Measurements from ENCODE around the gene GAST. TPM values are rescaled to one million over a fixed set of nuclear protein-coding genes. Genes with fewer than 3 reads are reported as not detected.

Gene GAST
- total and polyA plus RNA-seq, 2 donors = 5.0 to 77.6 TPM

DNA sequence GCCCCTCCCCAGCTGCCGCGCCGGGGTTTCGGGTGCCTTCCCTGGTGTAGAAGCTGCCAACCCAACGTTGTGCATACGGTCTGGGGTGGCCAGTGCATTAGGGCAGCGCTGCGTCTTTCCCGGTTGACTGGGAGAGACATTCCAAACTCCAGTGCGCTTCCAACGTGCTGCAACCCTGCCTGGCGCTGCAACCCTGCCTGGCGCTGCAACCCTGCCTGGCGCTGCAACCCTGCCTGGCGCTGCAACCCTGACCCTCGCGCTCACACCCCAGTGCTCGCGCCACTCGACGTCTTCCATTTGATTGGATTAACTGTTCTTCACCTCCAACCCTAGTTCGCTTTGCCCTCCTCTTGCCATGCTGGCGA lies 22.8 kb downstream of the GAST start:
- peaks cover 0 to 21% of the 10 kb centered on the region in 2 donors for H3K4me1 ChIP-seq (ENCODE audit: control insufficient read depth in 2 of 2, insufficient read depth in 2 of 2, low read length in 2 of 2)

DNA sequence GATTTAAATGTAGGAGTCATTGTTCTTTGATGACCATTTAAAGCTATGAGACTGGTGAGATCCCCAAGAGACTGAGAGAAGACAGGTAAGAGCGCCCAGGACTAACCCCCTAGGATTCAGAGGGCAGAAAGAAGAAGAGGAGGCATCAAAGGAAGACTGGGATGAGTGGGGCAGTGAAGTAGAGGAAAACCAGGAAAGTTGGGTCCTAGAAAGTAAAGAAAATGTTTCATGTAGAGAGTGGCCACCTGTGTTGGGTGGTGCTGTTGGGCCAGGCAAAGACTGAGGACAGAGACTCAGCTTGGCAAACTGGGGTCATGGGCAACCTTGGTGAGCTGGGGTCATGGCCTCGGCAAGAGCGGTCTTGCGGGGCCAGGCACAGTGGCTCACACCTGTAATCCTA lies 23.6 kb downstream of the GAST start:
- H3K27me3 ChIP-seq (ENCODE audit: control insufficient read depth in 2 of 2, insufficient read depth in 1 of 2, low read length in 1 of 2) = peaks cover 47 to 72% of the 10 kb centered on the region in 2 donors
- H3K4me3 ChIP-seq (ENCODE audit: low read length in 2 of 2) = no peak overlapping the region
- 94% methylated on average over 4 of the region's 4 CpGs for WGBS
- DNase-seq (ENCODE audit: low read depth in 6 of 9, low spot score in 9 of 9) = no peak
- peaks cover 0 to 21% of the 10 kb centered on the region in 2 donors for H3K4me1 ChIP-seq (ENCODE audit: control insufficient read depth in 2 of 2, insufficient read depth in 2 of 2, low read length in 2 of 2)
- no peak overlapping the region for H3K27ac ChIP-seq (ENCODE audit: low read depth in 1 of 2, low read length in 1 of 2)
- no peaks in the 10 kb centered on the region for H3K36me3 ChIP-seq (ENCODE audit: control insufficient read depth in 2 of 2, insufficient read depth in 2 of 2, low read length in 1 of 2)
- H3K9me3 ChIP-seq (ENCODE audit: control insufficient read depth in 2 of 2, insufficient read depth in 1 of 2, low read length in 1 of 2) = no peaks in the 10 kb centered on the region

More for the DNA sequence above, 22.8 kb downstream of the GAST start:
- DNase-seq (ENCODE audit: low read depth in 6 of 9, low spot score in 9 of 9) = no peak
- Histone ChIP-seq H3K27me3 (ENCODE audit: control insufficient read depth in 2 of 2, insufficient read depth in 1 of 2, low read length in 1 of 2) (peaks cover 47 to 80% of the 10 kb centered on the region in 2 donors), H3K36me3 (ENCODE audit: control insufficient read depth in 2 of 2, insufficient read depth in 2 of 2, low read length in 1 of 2) (no peaks in the 10 kb centered on the region), H3K9me3 (ENCODE audit: control insufficient read depth in 2 of 2, insufficient read depth in 1 of 2, low read length in 1 of 2) (no peaks in the 10 kb centered on the region), H3K4me3 (ENCODE audit: low read length in 2 of 2) (peak overlapping the region; percentile 10 to 29), H3K27ac (ENCODE audit: low read depth in 1 of 2, low read length in 1 of 2) (no peak overlapping the region)
- WGBS = 9% methylated on average over 23 of the region's 23 CpGs

DNA sequence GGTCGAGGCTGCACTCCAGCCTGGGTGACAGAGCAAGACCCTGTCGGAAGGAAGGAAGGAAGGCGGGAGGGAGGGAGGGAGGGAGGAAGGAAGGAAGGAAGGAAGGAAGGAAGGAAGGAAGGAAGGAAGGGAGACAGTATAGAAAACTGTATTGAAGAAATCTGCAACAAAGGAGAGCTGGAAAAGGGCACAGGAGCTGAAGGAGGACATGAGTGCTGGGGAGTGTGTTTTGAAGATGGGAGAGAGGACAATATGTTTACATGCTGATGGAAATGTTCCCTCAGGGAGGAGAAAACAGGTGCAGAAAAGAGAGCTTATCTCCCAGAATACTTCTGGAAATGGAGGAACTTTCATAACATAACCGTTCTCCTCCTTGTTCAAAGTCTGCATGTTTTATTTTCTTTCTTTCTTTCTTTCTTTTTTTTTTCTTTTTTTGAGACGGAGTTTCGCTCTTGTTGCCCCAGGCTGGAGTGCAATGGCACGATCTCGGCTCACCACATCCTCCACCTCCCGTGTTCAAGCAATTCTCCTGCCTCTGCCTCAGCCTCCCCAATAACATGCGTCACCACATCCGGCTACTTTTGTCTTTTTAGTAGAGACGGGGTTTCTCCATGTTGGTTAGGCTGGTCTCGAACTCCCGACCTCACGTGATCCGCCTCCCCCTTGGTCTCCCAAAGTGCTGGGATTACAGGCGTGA lies 25.0 kb downstream of the GAST start:
- H3K36me3 ChIP-seq (ENCODE audit: control insufficient read depth in 2 of 2, insufficient read depth in 2 of 2, low read length in 1 of 2) = no peaks in the 10 kb centered on the region
- no peak overlapping the region for H3K4me3 ChIP-seq (ENCODE audit: low read length in 2 of 2)
- no peaks in the 10 kb centered on the region for H3K9me3 ChIP-seq (ENCODE audit: control insufficient read depth in 2 of 2, insufficient read depth in 1 of 2, low read length in 1 of 2)
- WGBS = 75% methylated on average over 17 of the region's 17 CpGs
- no peak for DNase-seq (ENCODE audit: low read depth in 6 of 9, low spot score in 9 of 9)
- H3K27me3 ChIP-seq (ENCODE audit: control insufficient read depth in 2 of 2, insufficient read depth in 1 of 2, low read length in 1 of 2) = peaks cover 45 to 58% of the 10 kb centered on the region in 2 donors
- H3K4me1 ChIP-seq (ENCODE audit: control insufficient read depth in 2 of 2, insufficient read depth in 2 of 2, low read length in 2 of 2) = peaks cover 0 to 21% of the 10 kb centered on the region in 2 donors
- H3K27ac ChIP-seq (ENCODE audit: low read depth in 1 of 2, low read length in 1 of 2) = no peak overlapping the region

DNA sequence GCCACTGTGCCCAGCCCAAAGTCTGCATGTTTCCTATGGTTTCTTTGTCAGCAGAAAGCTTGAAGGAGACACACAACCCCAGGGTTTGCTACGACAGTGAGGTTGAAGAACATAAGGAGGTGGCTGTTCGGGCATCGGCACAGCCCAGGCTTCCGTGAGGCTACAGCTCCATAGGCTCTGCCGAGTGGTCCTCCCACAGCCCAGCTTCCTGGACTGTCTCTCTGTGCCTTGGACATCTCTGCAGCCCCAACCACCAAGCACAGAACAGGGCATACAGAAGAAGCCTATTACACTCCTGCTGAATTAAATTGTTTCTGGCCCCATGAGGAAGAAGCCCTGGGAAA lies 25.5 kb downstream of the GAST start:
- 55% methylated on average over 5 of the region's 5 CpGs for WGBS
- no peaks in the 10 kb centered on the region for H3K36me3 ChIP-seq (ENCODE audit: control insufficient read depth in 2 of 2, insufficient read depth in 2 of 2, low read length in 1 of 2)
- peaks cover 40 to 53% of the 10 kb centered on the region in 2 donors for H3K27me3 ChIP-seq (ENCODE audit: control insufficient read depth in 2 of 2, insufficient read depth in 1 of 2, low read length in 1 of 2)
- no peak for DNase-seq (ENCODE audit: low read depth in 6 of 9, low spot score in 9 of 9)
- H3K9me3 ChIP-seq (ENCODE audit: control insufficient read depth in 2 of 2, insufficient read depth in 1 of 2, low read length in 1 of 2) = no peaks in the 10 kb centered on the region
- no peak overlapping the region for H3K4me3 ChIP-seq (ENCODE audit: low read length in 2 of 2)
- H3K4me1 ChIP-seq (ENCODE audit: control insufficient read depth in 2 of 2, insufficient read depth in 2 of 2, low read length in 2 of 2) = peaks cover 0 to 21% of the 10 kb centered on the region in 2 donors
- no peak overlapping the region for H3K27ac ChIP-seq (ENCODE audit: low read depth in 1 of 2, low read length in 1 of 2)

DNA sequence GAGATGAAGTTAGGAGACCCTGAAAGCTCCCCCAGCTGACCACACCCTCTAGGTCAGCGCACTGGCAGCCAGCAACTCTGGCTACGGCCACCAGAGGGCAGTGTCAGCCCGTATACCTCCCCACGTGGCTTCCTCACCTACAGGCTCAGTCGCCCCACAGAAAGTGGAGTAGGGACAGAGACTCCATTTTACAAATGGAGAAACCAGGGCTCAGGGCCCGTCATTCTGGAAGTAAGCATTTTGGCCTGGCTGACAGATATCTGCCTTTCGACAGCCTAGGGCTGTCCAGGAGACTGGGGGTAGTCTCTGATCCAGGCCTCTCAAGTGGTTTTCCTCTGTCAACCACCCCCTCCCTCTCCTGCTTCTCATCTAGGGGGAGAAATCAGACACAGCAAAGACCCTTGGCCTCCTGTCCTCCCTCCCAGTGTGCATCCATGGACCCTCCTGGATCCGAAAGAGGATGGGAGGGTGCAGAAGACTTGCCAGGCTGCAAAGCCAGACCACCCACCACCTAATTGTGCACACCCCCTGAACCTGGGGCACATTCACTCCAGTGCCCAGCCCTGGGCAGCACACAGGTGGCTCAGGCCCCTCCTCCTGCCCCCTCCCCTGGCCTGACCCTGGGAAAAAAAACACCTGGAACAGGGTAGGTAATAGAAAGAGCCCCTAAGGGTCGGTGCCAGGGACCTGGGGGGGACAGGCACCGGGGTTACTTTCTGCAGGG lies 26.1 kb downstream of the GAST start:
- peak; percentile 56 to 89 (median 75) for DNase-seq (ENCODE audit: low read depth in 6 of 9, low spot score in 9 of 9)
- WGBS = 34% methylated on average over 10 of the region's 10 CpGs
- no peaks in the 10 kb centered on the region for H3K9me3 ChIP-seq (ENCODE audit: control insufficient read depth in 2 of 2, insufficient read depth in 1 of 2, low read length in 1 of 2)
- no peak overlapping the region for H3K4me3 ChIP-seq (ENCODE audit: low read length in 2 of 2)
- H3K4me1 ChIP-seq (ENCODE audit: control insufficient read depth in 2 of 2, insufficient read depth in 2 of 2, low read length in 2 of 2) = peaks cover 0 to 21% of the 10 kb centered on the region in 2 donors
- H3K36me3 ChIP-seq (ENCODE audit: control insufficient read depth in 2 of 2, insufficient read depth in 2 of 2, low read length in 1 of 2) = no peaks in the 10 kb centered on the region
- H3K27ac ChIP-seq (ENCODE audit: low read depth in 1 of 2, low read length in 1 of 2) = no peak overlapping the region
- peaks cover 36 to 47% of the 10 kb centered on the region in 2 donors for H3K27me3 ChIP-seq (ENCODE audit: control insufficient read depth in 2 of 2, insufficient read depth in 1 of 2, low read length in 1 of 2)

DNA sequence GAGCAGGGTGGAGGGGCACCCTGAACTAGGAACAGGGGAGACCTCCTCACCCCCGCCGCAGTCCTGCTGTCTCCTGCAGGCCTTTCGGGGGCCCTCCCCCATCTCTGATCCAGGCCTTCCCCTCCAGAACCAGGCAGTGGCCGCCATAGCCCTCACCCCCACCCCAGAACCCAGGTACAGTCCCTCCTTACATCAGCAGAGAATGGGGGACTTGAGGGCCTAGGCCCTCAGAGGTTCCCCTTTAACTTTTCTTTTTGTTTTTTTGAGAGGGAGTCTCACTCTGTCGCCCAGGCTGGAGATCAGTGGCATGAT lies 26.6 kb downstream of the GAST start:
- Histone ChIP-seq H3K36me3 (ENCODE audit: control insufficient read depth in 2 of 2, insufficient read depth in 2 of 2, low read length in 1 of 2) (no peaks in the 10 kb centered on the region), H3K4me1 (ENCODE audit: control insufficient read depth in 2 of 2, insufficient read depth in 2 of 2, low read length in 2 of 2) (peaks cover 0 to 21% of the 10 kb centered on the region in 2 donors), H3K27ac (ENCODE audit: low read depth in 1 of 2, low read length in 1 of 2) (no peak overlapping the region), H3K4me3 (ENCODE audit: low read length in 2 of 2) (no peak overlapping the region), H3K27me3 (ENCODE audit: control insufficient read depth in 2 of 2, insufficient read depth in 1 of 2, low read length in 1 of 2) (peaks cover 31 to 42% of the 10 kb centered on the region in 2 donors), H3K9me3 (ENCODE audit: control insufficient read depth in 2 of 2, insufficient read depth in 1 of 2, low read length in 1 of 2) (no peaks in the 10 kb centered on the region)
- 98% methylated on average over 5 of the region's 5 CpGs for WGBS
- no peak for DNase-seq (ENCODE audit: low read depth in 6 of 9, low spot score in 9 of 9)

DNA sequence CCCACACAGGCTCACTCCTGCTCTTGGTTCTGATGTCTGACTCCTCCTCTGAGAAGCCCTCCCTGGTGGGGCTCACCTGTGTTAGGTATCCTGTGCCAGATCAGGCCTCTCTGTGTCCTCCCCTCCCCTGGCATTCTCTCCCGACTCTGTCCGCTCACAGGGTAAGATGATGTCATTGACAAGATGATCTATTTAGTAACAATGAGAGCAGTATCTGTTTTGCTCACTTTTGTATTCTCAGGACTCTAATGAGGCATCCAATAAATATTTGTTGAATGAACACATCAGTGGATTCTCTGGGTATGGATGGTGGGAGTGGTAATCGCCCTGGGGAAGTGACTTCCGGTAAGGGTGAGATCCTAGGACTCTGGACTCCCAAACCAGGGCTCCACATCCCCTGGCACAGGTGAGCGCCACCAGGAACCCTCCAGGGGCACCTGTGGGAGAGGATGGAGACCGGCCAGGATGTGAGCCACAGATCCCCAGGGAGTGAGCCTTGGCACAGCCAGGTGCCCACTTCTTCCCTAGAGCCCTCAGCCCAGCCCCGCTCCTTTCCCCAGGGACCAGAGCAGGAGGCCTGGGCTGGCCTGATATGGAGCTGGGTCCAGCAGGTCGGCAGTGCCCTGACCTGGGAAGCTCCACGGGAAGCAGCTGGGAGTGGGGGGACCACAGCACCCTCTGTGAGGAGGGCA lies 27.7 kb downstream of the GAST start:
- Histone ChIP-seq H3K36me3 (ENCODE audit: control insufficient read depth in 2 of 2, insufficient read depth in 2 of 2, low read length in 1 of 2) (no peaks in the 10 kb centered on the region), H3K27ac (ENCODE audit: low read depth in 1 of 2, low read length in 1 of 2) (no peak overlapping the region), H3K9me3 (ENCODE audit: control insufficient read depth in 2 of 2, insufficient read depth in 1 of 2, low read length in 1 of 2) (no peaks in the 10 kb centered on the region), H3K4me3 (ENCODE audit: low read length in 2 of 2) (no peak overlapping the region), H3K4me1 (ENCODE audit: control insufficient read depth in 2 of 2, insufficient read depth in 2 of 2, low read length in 2 of 2) (peaks cover 0 to 11% of the 10 kb centered on the region in 2 donors), H3K27me3 (ENCODE audit: control insufficient read depth in 2 of 2, insufficient read depth in 1 of 2, low read length in 1 of 2) (peaks cover 21 to 31% of the 10 kb centered on the region in 2 donors)
- 93% methylated on average over 9 of the region's 9 CpGs for WGBS
- no peak for DNase-seq (ENCODE audit: low read depth in 6 of 9, low spot score in 9 of 9)

DNA sequence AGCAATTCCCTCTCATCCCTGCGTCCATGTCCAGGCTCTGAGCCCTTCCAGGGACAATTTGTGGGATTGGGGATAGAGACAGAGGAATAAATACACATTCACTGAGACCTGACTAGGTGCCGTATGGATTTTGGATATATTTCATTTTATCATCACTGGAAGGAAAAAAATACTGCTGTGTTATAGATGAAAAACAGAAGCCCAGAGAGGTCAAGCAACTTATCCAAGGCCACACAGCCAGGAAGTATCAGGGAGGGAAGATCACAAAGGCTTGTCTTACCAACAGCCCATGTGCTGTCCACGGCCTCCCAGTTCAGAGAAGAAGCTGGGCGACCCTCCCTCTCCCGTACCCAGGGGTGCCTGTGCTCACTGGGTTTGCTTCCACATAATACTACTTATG lies 28.4 kb downstream of the GAST start:
- no peaks in the 10 kb centered on the region for H3K36me3 ChIP-seq (ENCODE audit: control insufficient read depth in 2 of 2, insufficient read depth in 2 of 2, low read length in 1 of 2)
- H3K4me1 ChIP-seq (ENCODE audit: control insufficient read depth in 2 of 2, insufficient read depth in 2 of 2, low read length in 2 of 2) = peaks cover 0 to 6% of the 10 kb centered on the region in 2 donors
- peaks cover 15 to 24% of the 10 kb centered on the region in 2 donors for H3K27me3 ChIP-seq (ENCODE audit: control insufficient read depth in 2 of 2, insufficient read depth in 1 of 2, low read length in 1 of 2)
- DNase-seq (ENCODE audit: low read depth in 6 of 9, low spot score in 9 of 9) = no peak
- no peak overlapping the region for H3K27ac ChIP-seq (ENCODE audit: low read depth in 1 of 2, low read length in 1 of 2)
- WGBS = 99% methylated on average over 5 of the region's 5 CpGs
- no peak overlapping the region for H3K4me3 ChIP-seq (ENCODE audit: low read length in 2 of 2)
- H3K9me3 ChIP-seq (ENCODE audit: control insufficient read depth in 2 of 2, insufficient read depth in 1 of 2, low read length in 1 of 2) = no peaks in the 10 kb centered on the region

DNA sequence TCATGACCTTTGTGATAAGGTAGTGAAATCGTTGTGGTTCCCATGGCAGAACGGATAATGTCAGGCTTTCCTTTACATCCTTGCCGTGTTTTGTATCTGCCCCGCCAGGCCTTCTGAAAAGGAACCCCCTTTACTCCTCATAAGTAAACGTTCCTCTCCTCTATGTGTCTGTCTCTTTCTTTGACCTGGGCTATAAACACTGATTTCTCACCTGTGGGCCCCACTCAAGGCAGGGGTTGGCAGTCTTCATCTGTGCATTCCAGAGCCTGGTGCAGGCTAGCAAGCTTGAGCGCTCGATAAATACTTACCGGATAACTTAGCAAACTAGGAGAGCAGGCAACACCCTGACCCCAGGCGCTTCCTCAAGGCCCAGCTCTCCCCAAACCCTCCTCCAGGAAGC lies 29.6 kb downstream of the GAST start:
- 92% methylated on average over 9 of the region's 9 CpGs for WGBS
- Histone ChIP-seq H3K4me3 (ENCODE audit: low read length in 2 of 2) (no peak overlapping the region), H3K27ac (ENCODE audit: low read depth in 1 of 2, low read length in 1 of 2) (no peak overlapping the region), H3K36me3 (ENCODE audit: control insufficient read depth in 2 of 2, insufficient read depth in 2 of 2, low read length in 1 of 2) (no peaks in the 10 kb centered on the region), H3K4me1 (ENCODE audit: control insufficient read depth in 2 of 2, insufficient read depth in 2 of 2, low read length in 2 of 2) (peaks cover 0 to 6% of the 10 kb centered on the region in 2 donors), H3K27me3 (ENCODE audit: control insufficient read depth in 2 of 2, insufficient read depth in 1 of 2, low read length in 1 of 2) (peaks cover 6 to 12% of the 10 kb centered on the region in 2 donors), H3K9me3 (ENCODE audit: control insufficient read depth in 2 of 2, insufficient read depth in 1 of 2, low read length in 1 of 2) (no peaks in the 10 kb centered on the region)
- no peak for DNase-seq (ENCODE audit: low read depth in 6 of 9, low spot score in 9 of 9)

Measured in thymus (tissue), 11 donors.